CD8-positive, alpha-beta memory T cell (primary cell): Measurements from ENCODE around the gene UFSP1. TPM values are rescaled to one million over a fixed set of nuclear protein-coding genes. Genes with fewer than 3 reads are reported as not detected.
"Not testable (repeated sequence)": the region's sequence is repeated elsewhere in the genome, so short reads cannot be mapped to it uniquely, and the experiment has no call there.

Experiments used
- CTCF ChIA-PET: fragments of 350-600 bp; sonication (Branson Sonifier 250); formaldehyde crosslinking; loops from one replicate; lab custom pipeline; 2021; ENCODE audit warnings: antibody characterized with exemption; lab: Charles Lee
- POLR2A ChIA-PET: fragments of 350-600 bp; sonication (Branson Sonifier 250); formaldehyde crosslinking; loops from one replicate; lab custom pipeline; 2021; ENCODE audit warnings: antibody characterized with exemption; lab: Charles Lee
- DNase-seq, 5 donors: peaks; one replicate each; pipeline versions ENCODE4 v3.0.0 to v3.0.0-alpha.2; 2020 to 2022; ENCODE audit warnings: mixed read lengths in 1 of 5
- H3K27ac ChIP-seq: one replicate; pipeline ENCODE4 v1.7.0; 2013; ENCODE audit warnings: low read depth, mild to moderate bottlenecking, low read length, moderate library complexity
- H3K27me3 ChIP-seq: 2 replicates; pipeline ENCODE4 v1.7.0; 2013; ENCODE audit warnings: low read length, mild to moderate bottlenecking; ENCODE audit not compliant: insufficient read depth, poor library complexity, severe bottlenecking
- H3K36me3 ChIP-seq: 2 replicates; pipeline ENCODE4 v1.7.0; 2013; ENCODE audit warnings: mild to moderate bottlenecking, low read length, moderate library complexity; ENCODE audit not compliant: insufficient read depth
- H3K4me1 ChIP-seq: 2 replicates; pipeline ENCODE4 v1.7.0; 2013; ENCODE audit warnings: mild to moderate bottlenecking, low read length, moderate library complexity; ENCODE audit not compliant: insufficient read depth
- H3K4me3 ChIP-seq: 2 replicates; pipeline ENCODE4 v1.7.0; 2013; ENCODE audit warnings: mild to moderate bottlenecking, low read length
- H3K9me3 ChIP-seq: 2 replicates; pipeline ENCODE4 v1.7.0; 2013; ENCODE audit warnings: mild to moderate bottlenecking, low read length
- H3K27ac Mint-ChIP-seq, 8 donors: one replicate each; pipeline ENCODE4 v1.8.0; 2020 to 2021; ENCODE audit warnings: mixed read lengths in 8 of 8, mild to moderate bottlenecking in 6 of 8, inconsistent platforms in 3 of 8, moderate library complexity in 3 of 8
- H3K27me3 Mint-ChIP-seq, 2 donors: one replicate each; pipeline ENCODE4 v1.8.0; 2020 to 2021; ENCODE audit warnings: mixed read lengths in 2 of 2, mild to moderate bottlenecking in 1 of 2, moderate library complexity in 1 of 2
- H3K36me3 Mint-ChIP-seq, 3 donors: one replicate each; pipeline ENCODE4 v1.8.0; 2020 to 2021; ENCODE audit warnings: mixed read lengths in 3 of 3, inconsistent platforms in 1 of 3, mild to moderate bottlenecking in 1 of 3
- H3K4me1 Mint-ChIP-seq, 3 donors: one replicate each; pipeline ENCODE4 v1.8.0; 2020 to 2021; ENCODE audit warnings: mixed read lengths in 3 of 3, inconsistent platforms in 1 of 3, mild to moderate bottlenecking in 1 of 3
- H3K4me3 Mint-ChIP-seq, 7 donors: one replicate each; pipeline ENCODE4 v1.8.0; 2020 to 2021; ENCODE audit warnings: mixed read lengths in 7 of 7, mild to moderate bottlenecking in 6 of 7, moderate library complexity in 4 of 7, inconsistent platforms in 2 of 7
- H3K9me3 Mint-ChIP-seq, 5 donors: one replicate each; pipeline ENCODE4 v1.8.0; 2020 to 2022; ENCODE audit warnings: mixed read lengths in 5 of 5, mild to moderate bottlenecking in 3 of 5, moderate library complexity in 2 of 5, inconsistent platforms in 1 of 5
- polyA plus RNA-seq: library from polyadenylated mRNA; unstranded; fragments of 300-500 nt; fragmentation: Illumina TruSeq; gene quantifications from one replicate; pipeline ENCODE4 v1.2.3, GENCODE V29; 2021
- total RNA-seq, 2 experiments: library from RNA; stranded (reverse); gene quantifications; one replicate each; pipeline ENCODE4 v1.2.3, GENCODE V29; 2021

Gene UFSP1
- total and polyA plus RNA-seq, 3 experiments from 2014 or later: 2.1 to 4.0 (median 3.1) TPM

DNA sequence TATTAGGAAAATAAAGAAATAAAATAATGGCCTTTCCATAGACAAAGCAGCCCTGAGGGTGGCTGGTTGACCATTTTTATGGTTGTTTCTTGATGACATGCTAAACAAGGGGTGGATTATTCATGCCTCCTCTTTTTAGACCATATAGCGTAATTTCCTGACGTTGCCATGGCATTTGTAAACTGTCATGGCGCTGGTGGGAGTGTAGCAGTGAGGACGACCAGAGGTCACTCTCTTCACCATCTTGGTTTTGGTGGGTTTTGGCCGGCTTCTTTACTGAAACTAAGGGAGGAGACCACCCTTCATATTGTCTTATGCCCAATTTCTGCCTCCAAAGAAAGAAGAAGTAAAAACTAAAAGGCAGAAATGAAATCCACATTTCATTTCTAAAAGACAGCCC, 29.8 kb upstream of the UFSP1 start:
- DNase-seq, POLR2A ChIA-PET, H3K27ac Mint-ChIP-seq, H3K27ac ChIP-seq, H3K4me3 ChIP-seq, H3K4me1 ChIP-seq, H3K27me3 ChIP-seq, H3K36me3 Mint-ChIP-seq, H3K9me3 ChIP-seq, H3K4me1 Mint-ChIP-seq, H3K4me3 Mint-ChIP-seq, CTCF ChIA-PET, H3K9me3 Mint-ChIP-seq, H3K36me3 ChIP-seq: not testable (repeated sequence)
- peaks cover 15 to 62% of the 10 kb centered on the region in 2 donors for H3K27me3 Mint-ChIP-seq

- no peak overlapping the region for H3K27ac Mint-ChIP-seq
Measured at GRCh38 chr7:100914879-100915447, 25.4 kb upstream of the UFSP1 start.

DNA sequence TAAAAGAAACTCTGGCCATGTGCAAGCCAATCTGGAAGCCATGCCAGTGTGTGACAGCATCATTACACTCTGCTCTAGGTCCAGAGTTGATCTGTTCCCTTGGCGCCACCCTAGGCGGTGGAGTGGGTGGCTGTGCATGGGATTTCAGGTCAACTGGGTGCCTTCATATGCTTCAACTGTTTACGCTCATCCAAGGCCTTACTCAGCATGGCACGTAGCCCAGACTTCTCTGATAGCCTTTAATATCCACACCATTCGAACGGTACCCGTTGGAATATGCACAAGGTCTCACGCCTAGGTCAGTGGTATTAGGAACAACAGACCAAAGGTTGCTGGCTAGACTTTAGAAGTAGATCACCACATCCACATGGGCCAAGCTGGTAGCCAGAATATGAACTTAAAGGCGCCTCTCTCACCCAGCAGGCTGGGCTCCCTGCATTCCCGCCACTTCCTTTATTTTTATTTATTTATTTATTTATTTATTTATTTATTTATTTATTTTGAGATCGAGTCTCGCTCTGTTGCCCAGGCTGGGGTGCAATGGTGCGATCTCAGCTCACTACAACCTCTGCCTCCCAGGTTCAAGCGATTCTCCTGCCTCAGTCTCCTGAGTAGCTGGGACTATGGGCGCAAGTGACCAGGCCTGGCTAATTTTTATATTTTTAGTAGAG, 24.8 kb upstream of the UFSP1 start:
- Histone ChIP-seq H3K36me3 (no peaks in the 10 kb centered on the region), H3K4me3 (no peak overlapping the region), H3K27ac (no peak overlapping the region), H3K9me3 (no peaks in the 10 kb centered on the region), H3K27me3 (no peaks in the 10 kb centered on the region), H3K4me1 (no peaks in the 10 kb centered on the region)
- peaks cover 19 to 44% of the 10 kb centered on the region in 2 donors for H3K27me3 Mint-ChIP-seq
- DNase-seq: no peak
- POLR2A ChIA-PET: no interaction called here
- no peak overlapping the region for H3K4me3 Mint-ChIP-seq
- no peaks in the 10 kb centered on the region for H3K9me3 Mint-ChIP-seq
- H3K36me3 Mint-ChIP-seq: no peaks in the 10 kb centered on the region
- H3K27ac Mint-ChIP-seq: no peak overlapping the region
- CTCF ChIA-PET: no interaction called here
- H3K4me1 Mint-ChIP-seq: no peaks in the 10 kb centered on the region

More at GRCh38 chr7:100914879-100915447, 25.4 kb upstream of the UFSP1 start:
- Mint-ChIP-seq H3K4me1 (no peaks in the 10 kb centered on the region), H3K27me3 (peaks cover 18 to 48% of the 10 kb centered on the region in 2 donors), H3K36me3 (no peaks in the 10 kb centered on the region), H3K9me3 (no peaks in the 10 kb centered on the region), H3K4me3 (no peak overlapping the region)
- H3K27ac ChIP-seq: no peak overlapping the region
- ChIA-PET CTCF (no interaction called here), POLR2A (no interaction called here)
- H3K4me1 ChIP-seq: no peaks in the 10 kb centered on the region
- no peaks in the 10 kb centered on the region for H3K9me3 ChIP-seq
- H3K27me3 ChIP-seq: no peaks in the 10 kb centered on the region
- H3K36me3 ChIP-seq: no peaks in the 10 kb centered on the region
- H3K4me3 ChIP-seq: no peak overlapping the region
- no peak for DNase-seq

GRCh38 chr7:100911484-100911883, 22.0 kb upstream of the UFSP1 start:
- POLR2A ChIA-PET: no interaction called here
- no peaks in the 10 kb centered on the region for H3K9me3 ChIP-seq
- H3K4me1 Mint-ChIP-seq: no peaks in the 10 kb centered on the region
- H3K4me3 ChIP-seq: no peak overlapping the region
- no peaks in the 10 kb centered on the region for H3K27me3 ChIP-seq
- no peak overlapping the region for H3K27ac Mint-ChIP-seq
- no peak overlapping the region for H3K4me3 Mint-ChIP-seq
- no peaks in the 10 kb centered on the region for H3K4me1 ChIP-seq
- peaks cover 14 to 32% of the 10 kb centered on the region in 2 donors for H3K27me3 Mint-ChIP-seq
- no peaks in the 10 kb centered on the region for H3K36me3 Mint-ChIP-seq
- DNase-seq: no peak
- H3K27ac ChIP-seq: no peak overlapping the region
- CTCF ChIA-PET: no interaction called here
- peaks cover 0 to 5% (median 0%) of the 10 kb centered on the region in 5 donors for H3K9me3 Mint-ChIP-seq
- H3K36me3 ChIP-seq: no peaks in the 10 kb centered on the region

GRCh38 chr7:100910443-100910842, 20.9 kb upstream of the UFSP1 start:
- not testable (repeated sequence) for H3K4me1 Mint-ChIP-seq, H3K4me3 ChIP-seq, DNase-seq, H3K9me3 Mint-ChIP-seq, H3K27ac Mint-ChIP-seq, H3K4me3 Mint-ChIP-seq, H3K9me3 ChIP-seq, H3K27ac ChIP-seq, H3K4me1 ChIP-seq, H3K36me3 ChIP-seq, H3K36me3 Mint-ChIP-seq, H3K27me3 ChIP-seq
- CTCF ChIA-PET: interaction anchor here (1.2 kb wide), 1 partner anchor 148 kb away, joined by 3 read pairs; no protein-coding TSS in a partner anchor
- peaks cover 14 to 29% of the 10 kb centered on the region in 2 donors for H3K27me3 Mint-ChIP-seq
- POLR2A ChIA-PET: interaction anchor here (0.6 kb wide), 1 partner anchor 176 kb away, joined by 4 read pairs; no protein-coding TSS in a partner anchor

- H3K4me1 Mint-ChIP-seq: no peaks in the 10 kb centered on the region
Measured at GRCh38 chr7:100908512-100908911, 19.0 kb upstream of the UFSP1 start.

GRCh38 chr7:100902638-100903037, 13.1 kb upstream of the UFSP1 start:
- peaks cover 0 to 3% (median 0%) of the 10 kb centered on the region in 3 donors for H3K4me1 Mint-ChIP-seq
- Histone ChIP-seq H3K27ac (no peak overlapping the region), H3K9me3 (no peaks in the 10 kb centered on the region), H3K27me3 (peaks cover 4% of the 10 kb centered on the region), H3K36me3 (no peaks in the 10 kb centered on the region), H3K4me3 (no peak overlapping the region), H3K4me1 (no peaks in the 10 kb centered on the region)
- ChIA-PET CTCF (interaction anchor here (0.7 kb wide), 1 partner anchor 240 kb away, joined by 3 read pairs; no protein-coding TSS in a partner anchor), POLR2A (interaction anchor here (0.6 kb wide), 1 partner anchor 955 kb away, joined by 5 read pairs; no protein-coding TSS in a partner anchor)
- H3K36me3 Mint-ChIP-seq: no peaks in the 10 kb centered on the region
- no peaks in the 10 kb centered on the region for H3K9me3 Mint-ChIP-seq
- no peak overlapping the region for H3K4me3 Mint-ChIP-seq
- no peak for DNase-seq
- no peak overlapping the region for H3K27ac Mint-ChIP-seq
- peaks cover 16 to 23% of the 10 kb centered on the region in 2 donors for H3K27me3 Mint-ChIP-seq

More at GRCh38 chr7:100908512-100908911, 19.0 kb upstream of the UFSP1 start:
- no peak overlapping the region for H3K27ac ChIP-seq
- H3K36me3 ChIP-seq: no peaks in the 10 kb centered on the region
- H3K9me3 Mint-ChIP-seq: peaks cover 0 to 5% (median 0%) of the 10 kb centered on the region in 5 donors
- H3K9me3 ChIP-seq: no peaks in the 10 kb centered on the region
- POLR2A ChIA-PET: no interaction called here
- no peak overlapping the region for H3K4me3 Mint-ChIP-seq
- DNase-seq: no peak
- no peak overlapping the region for H3K27ac Mint-ChIP-seq
- no peaks in the 10 kb centered on the region for H3K27me3 ChIP-seq
- H3K4me1 ChIP-seq: no peaks in the 10 kb centered on the region
- H3K4me3 ChIP-seq: no peak overlapping the region
- CTCF ChIA-PET: no interaction called here
- H3K36me3 Mint-ChIP-seq: no peaks in the 10 kb centered on the region
- H3K27me3 Mint-ChIP-seq: peaks cover 14 to 22% of the 10 kb centered on the region in 2 donors

DNA sequence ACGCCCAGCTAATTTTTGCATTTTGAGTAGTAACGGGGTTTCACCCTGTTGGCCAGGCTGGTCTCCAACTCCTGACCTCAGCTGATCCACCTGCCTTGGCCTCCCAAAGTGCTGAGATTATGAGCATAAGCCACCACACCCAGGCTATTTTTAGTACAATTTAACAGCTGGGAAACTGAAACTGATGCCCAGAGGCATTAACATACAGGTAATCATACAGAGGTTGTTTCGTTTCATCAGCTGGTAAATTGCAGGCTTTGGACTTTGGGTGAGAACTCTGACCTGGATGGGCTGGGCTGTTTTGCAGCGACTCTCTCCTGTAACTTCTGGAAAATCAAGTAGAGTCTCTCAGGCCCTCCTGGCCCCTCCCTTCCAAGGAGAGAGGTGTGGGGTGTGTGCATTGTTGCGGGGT, 12.4 kb upstream of the UFSP1 start:
- no peak overlapping the region for H3K27ac ChIP-seq
- Mint-ChIP-seq H3K36me3 (no peaks in the 10 kb centered on the region), H3K4me3 (no peak overlapping the region), H3K27ac (no peak overlapping the region), H3K4me1 (peaks cover 0 to 7% (median 1%) of the 10 kb centered on the region in 3 donors), H3K27me3 (peaks cover 20 to 29% of the 10 kb centered on the region in 2 donors), H3K9me3 (no peaks in the 10 kb centered on the region)
- peaks cover 9% of the 10 kb centered on the region for H3K27me3 ChIP-seq
- no peak for DNase-seq
- ChIA-PET CTCF (no interaction called here), POLR2A (no interaction called here)
- H3K4me1 ChIP-seq: no peaks in the 10 kb centered on the region
- no peak overlapping the region for H3K4me3 ChIP-seq
- H3K9me3 ChIP-seq: no peaks in the 10 kb centered on the region
- no peaks in the 10 kb centered on the region for H3K36me3 ChIP-seq
